Naive thymus-derived CD8-positive, alpha-beta T cell (primary cell): Measurements from ENCODE around the gene CISD3. TPM values are rescaled to one million over a fixed set of nuclear protein-coding genes. Genes with fewer than 3 reads are reported as not detected.

Source experiments
- ATAC-seq, 2 donors: fragments of 150-1000 bp; cut with Tn5 transposase in 1 of 2; sonication (Bioruptor Pico), chemical (Tn5 transposase) in 1 of 2; 1 replicate in 1 of 2; 2 replicates in 1 of 2; pipeline ENCODE4 v1.10.0; 2021; ENCODE audit warnings: mild to moderate bottlenecking in 2 of 2, moderate library complexity in 2 of 2
- POLR2A ChIA-PET: fragments of 350-600 bp; sonication (Branson Sonifier 250); formaldehyde crosslinking; loops from one replicate; lab custom pipeline; 2021; ENCODE audit warnings: antibody characterized with exemption; lab: Charles Lee
- DNase-seq, 10 donors: peaks; one replicate each; pipeline versions ENCODE4 v3.0.0 to v3.0.0-alpha.2; 2020 to 2022
- H3K27ac Mint-ChIP-seq, 10 donors: one replicate each; pipeline ENCODE4 v1.8.0; 2020 to 2022; ENCODE audit warnings: mild to moderate bottlenecking in 10 of 10, mixed read lengths in 10 of 10, moderate library complexity in 4 of 10, inconsistent platforms in 1 of 10
- H3K27me3 Mint-ChIP-seq, 5 donors: one replicate each; pipeline ENCODE4 v1.8.0; 2021 to 2022; ENCODE audit warnings: mixed read lengths in 5 of 5
- H3K36me3 Mint-ChIP-seq, 3 donors: one replicate each; pipeline ENCODE4 v1.8.0; 2020 to 2022; ENCODE audit warnings: mixed read lengths in 3 of 3, mild to moderate bottlenecking in 2 of 3, inconsistent platforms in 1 of 3
- H3K4me1 Mint-ChIP-seq, 4 donors: one replicate each; pipeline ENCODE4 v1.8.0; 2021 to 2022; ENCODE audit warnings: mixed read lengths in 4 of 4
- H3K4me3 Mint-ChIP-seq, 10 donors: one replicate each; pipeline ENCODE4 v1.8.0; 2020 to 2022; ENCODE audit warnings: mild to moderate bottlenecking in 10 of 10, mixed read lengths in 10 of 10, moderate library complexity in 6 of 10, inconsistent platforms in 1 of 10
- H3K9me3 Mint-ChIP-seq, 9 donors: one replicate each; pipeline ENCODE4 v1.8.0; 2020 to 2022; ENCODE audit warnings: mixed read lengths in 9 of 9, mild to moderate bottlenecking in 3 of 9, inconsistent platforms in 1 of 9, moderate library complexity in 1 of 9
- microRNA-seq: library from miRNA; unstranded; fragments of <30 nt; microRNA quantifications from one replicate; pipeline ENCODE4 v1.2.0, GENCODE V29; 2022; ENCODE audit warnings: borderline microRNAs expressed
- polyA plus RNA-seq, 3 donors: library from polyadenylated mRNA; unstranded; fragments of 300-500 nt; fragmentation: Illumina TruSeq; gene quantifications; one replicate each; pipeline ENCODE4 v1.2.3, GENCODE V29; 2021
- total RNA-seq, 8 experiments: library from RNA in 2 of 8; stranded (reverse) in 2 of 8; gene quantifications; one replicate each; pipeline ENCODE4 v1.2.3 and lab custom pipeline; 2021 to 2026

Gene CISD3
- total and polyA plus RNA-seq, 5 experiments from 2014 or later: 10.7 to 63.3 (median 40.5) TPM

DNA sequence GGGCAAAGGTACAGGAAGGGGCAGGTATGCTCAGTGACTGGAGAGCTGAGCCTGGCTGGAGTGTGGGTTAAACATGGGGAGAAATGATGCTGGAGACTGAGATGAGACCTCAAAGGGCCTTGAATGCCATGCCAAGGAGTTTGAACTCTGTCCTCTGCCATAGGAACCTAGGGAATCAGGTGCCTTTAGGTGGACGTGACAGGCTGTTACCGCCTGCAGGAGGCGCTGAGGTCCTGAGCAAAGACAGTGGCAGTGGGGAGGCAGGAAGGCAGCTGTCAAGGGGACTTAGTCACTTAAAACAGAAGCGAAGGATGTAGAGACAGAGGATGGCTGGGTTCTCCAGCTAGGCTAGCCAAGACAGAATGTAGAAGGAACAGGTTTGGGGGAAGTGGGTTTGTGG lies 31.5 kb downstream of the CISD3 start:
- peak in 2 of 10 donors; percentile 35 for DNase-seq
- ATAC-seq: peak; percentile 35 to 43
- Mint-ChIP-seq H3K4me1 (peaks cover 7 to 23% (median 13%) of the 10 kb centered on the region in 4 donors), H3K4me3 (no peak overlapping the region), H3K9me3 (no peaks in the 10 kb centered on the region), H3K27me3 (no peaks in the 10 kb centered on the region), H3K27ac (peak overlapping the region in 9 of 10 donors; percentile 14 to 89 (median 78)), H3K36me3 (peaks cover 0 to 93% (median 9%) of the 10 kb centered on the region in 3 donors)
- POLR2A ChIA-PET: interaction anchor here (1.0 kb wide), 1 partner anchor 37 kb away, joined by 3 read pairs; no protein-coding TSS in a partner anchor

DNA sequence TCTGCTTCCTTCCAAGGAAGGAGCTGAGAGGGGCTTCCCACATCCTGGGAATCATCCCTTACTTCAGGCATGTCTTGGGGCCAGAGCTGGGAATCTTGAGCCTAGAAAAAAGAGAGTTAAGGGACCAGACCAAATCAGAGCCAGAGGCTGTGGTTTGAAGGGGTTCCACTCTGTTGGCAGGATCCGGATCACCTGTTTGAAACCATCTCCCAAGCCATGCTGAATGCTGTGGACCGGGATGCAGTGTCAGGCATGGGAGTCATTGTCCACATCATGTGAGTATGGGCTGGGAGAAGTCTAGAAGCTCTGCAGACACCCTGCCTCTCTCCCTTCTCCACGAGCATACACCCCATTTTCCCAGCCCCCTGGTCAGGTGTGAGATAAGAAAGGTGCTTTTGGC lies 32.1 kb downstream of the CISD3 start:
- Mint-ChIP-seq H3K27ac (peak overlapping the region in 3 of 10 donors; percentile 31 to 84 (median 46)), H3K36me3 (peaks cover 0 to 93% (median 9%) of the 10 kb centered on the region in 3 donors), H3K4me1 (peaks cover 7 to 25% (median 13%) of the 10 kb centered on the region in 4 donors), H3K9me3 (no peaks in the 10 kb centered on the region), H3K4me3 (no peak overlapping the region), H3K27me3 (no peaks in the 10 kb centered on the region)
- ATAC-seq: no peak
- POLR2A ChIA-PET: interaction anchor here (1.5 kb wide), 1 partner anchor 10 kb away, joined by 4 read pairs; the partner anchor contains the start of gene PSMB3
- DNase-seq: no peak

DNA sequence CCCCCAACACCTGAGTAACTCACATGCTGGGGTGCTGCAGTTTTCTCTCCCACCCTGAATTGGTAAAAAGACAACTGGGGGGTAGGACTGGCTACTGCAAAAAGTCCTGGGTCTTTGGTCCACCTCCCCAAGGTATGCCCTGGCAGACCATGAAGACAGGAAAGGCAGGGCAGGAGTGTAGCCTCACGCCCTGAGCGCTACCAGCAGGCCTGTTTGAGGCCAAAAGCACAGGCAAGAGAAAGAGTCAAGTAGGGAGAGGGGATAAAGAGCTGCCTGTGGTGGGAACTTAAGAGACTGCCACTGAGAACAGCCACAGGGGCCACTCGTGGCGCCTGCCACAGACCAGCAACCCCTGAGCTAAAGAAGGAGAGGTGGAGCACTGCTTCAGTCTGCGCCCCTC lies 36.2 kb downstream of the CISD3 start:
- peaks cover 0 to 87% (median 2%) of the 10 kb centered on the region in 3 donors for H3K36me3 Mint-ChIP-seq
- H3K4me3 Mint-ChIP-seq: no peak overlapping the region
- peaks cover 1 to 21% (median 13%) of the 10 kb centered on the region in 4 donors for H3K4me1 Mint-ChIP-seq
- DNase-seq (no peak), ATAC-seq (no peak)
- H3K27me3 Mint-ChIP-seq: no peaks in the 10 kb centered on the region
- H3K9me3 Mint-ChIP-seq: no peaks in the 10 kb centered on the region
- peak overlapping the region in 5 of 10 donors; percentile 18 to 73 (median 58) for H3K27ac Mint-ChIP-seq
- POLR2A ChIA-PET: no interaction called here

DNA sequence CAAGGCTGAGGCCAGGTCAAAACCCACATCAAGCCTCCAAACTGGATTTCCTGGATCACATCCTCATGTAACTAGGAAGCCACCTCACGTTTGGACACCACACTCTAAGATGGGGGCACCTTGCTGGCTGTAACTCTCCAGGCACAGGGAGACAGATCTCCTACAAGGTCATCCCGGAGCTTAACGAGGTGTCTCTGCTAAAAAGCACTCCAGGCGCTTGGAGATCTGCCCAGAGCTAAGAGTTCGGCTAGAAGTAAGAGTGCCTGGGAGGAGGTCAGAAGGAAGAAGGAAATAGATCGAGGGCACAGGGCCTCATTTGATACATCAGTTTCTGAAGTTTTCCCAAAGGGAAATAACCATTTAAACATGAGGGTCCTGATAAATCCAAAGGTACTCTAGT lies 38.3 kb downstream of the CISD3 start:
- H3K27ac Mint-ChIP-seq: peak overlapping the region in 2 of 10 donors; percentile 11 to 55
- no peaks in the 10 kb centered on the region for H3K27me3 Mint-ChIP-seq
- ATAC-seq: no peak
- peaks cover 1 to 15% (median 8%) of the 10 kb centered on the region in 4 donors for H3K4me1 Mint-ChIP-seq
- no peaks in the 10 kb centered on the region for H3K9me3 Mint-ChIP-seq
- POLR2A ChIA-PET: no interaction called here
- DNase-seq: no peak
- H3K4me3 Mint-ChIP-seq: no peak overlapping the region
- peaks cover 0 to 89% (median 4%) of the 10 kb centered on the region in 3 donors for H3K36me3 Mint-ChIP-seq

DNA sequence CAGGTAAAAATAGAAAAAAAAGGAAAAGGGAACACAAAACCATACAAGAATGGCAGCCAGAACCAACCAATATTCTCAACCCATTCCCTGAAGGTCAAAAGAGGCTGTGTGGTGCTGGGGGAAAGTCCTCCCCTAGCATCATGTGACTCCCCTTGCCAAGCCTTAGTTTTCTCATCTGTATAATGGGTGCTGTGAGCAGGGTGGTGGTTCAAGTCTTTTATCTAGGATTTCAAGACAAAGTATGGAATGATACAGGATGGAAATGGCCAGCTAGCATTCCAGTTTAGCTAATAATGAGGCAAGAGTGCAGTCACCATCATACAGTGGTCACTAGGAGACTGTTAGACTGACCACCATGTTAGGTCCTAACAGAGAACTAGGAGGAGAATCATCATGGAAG lies 43.1 kb downstream of the CISD3 start:
- Mint-ChIP-seq H3K4me1 (peaks cover 0 to 7% (median 4%) of the 10 kb centered on the region in 4 donors), H3K27ac (peak overlapping the region in 1 of 10 donors; percentile 39), H3K4me3 (no peak overlapping the region), H3K9me3 (no peaks in the 10 kb centered on the region), H3K36me3 (peaks cover 0 to 82% (median 8%) of the 10 kb centered on the region in 3 donors), H3K27me3 (no peaks in the 10 kb centered on the region)
- DNase-seq (no peak), ATAC-seq (no peak)
- POLR2A ChIA-PET: no interaction called here

DNA sequence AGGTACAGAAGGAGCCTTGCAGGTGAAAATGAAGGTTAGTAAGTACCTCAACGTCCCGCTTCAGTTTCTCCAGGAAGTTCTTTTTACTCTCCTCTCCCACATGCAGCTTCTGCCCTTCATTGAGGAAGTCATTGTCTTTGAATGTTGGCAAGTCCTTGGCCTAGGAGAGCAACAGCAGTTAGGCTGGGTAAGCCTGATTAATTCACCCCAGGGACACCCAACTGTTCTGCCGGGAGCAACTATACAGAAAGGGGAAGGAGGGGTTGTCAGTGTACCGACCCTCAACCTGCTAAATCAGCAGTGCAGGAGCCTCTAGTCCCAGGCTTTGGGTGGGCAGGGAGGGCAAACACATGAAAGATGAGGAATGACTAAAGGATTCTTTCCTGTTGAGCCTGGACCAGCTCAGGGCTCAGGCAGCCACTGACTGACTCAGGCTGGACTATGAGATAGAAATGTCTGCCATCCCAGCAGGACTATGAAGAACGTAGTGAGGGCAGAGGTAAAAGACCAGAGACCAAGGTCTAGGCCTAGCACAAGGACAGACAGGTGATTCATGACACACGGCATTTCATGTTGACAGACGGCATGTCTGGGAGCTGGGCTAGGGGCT lies 47.6 kb downstream of the CISD3 start:
- peaks cover 0 to 88% (median 13%) of the 10 kb centered on the region in 3 donors for H3K36me3 Mint-ChIP-seq
- DNase-seq (no peak), ATAC-seq (no peak)
- H3K4me1 Mint-ChIP-seq: peaks cover 0 to 7% (median 4%) of the 10 kb centered on the region in 4 donors
- H3K4me3 Mint-ChIP-seq: no peak overlapping the region
- no peak overlapping the region for H3K27ac Mint-ChIP-seq
- H3K27me3 Mint-ChIP-seq: no peaks in the 10 kb centered on the region
- POLR2A ChIA-PET: no interaction called here
- no peaks in the 10 kb centered on the region for H3K9me3 Mint-ChIP-seq

DNA sequence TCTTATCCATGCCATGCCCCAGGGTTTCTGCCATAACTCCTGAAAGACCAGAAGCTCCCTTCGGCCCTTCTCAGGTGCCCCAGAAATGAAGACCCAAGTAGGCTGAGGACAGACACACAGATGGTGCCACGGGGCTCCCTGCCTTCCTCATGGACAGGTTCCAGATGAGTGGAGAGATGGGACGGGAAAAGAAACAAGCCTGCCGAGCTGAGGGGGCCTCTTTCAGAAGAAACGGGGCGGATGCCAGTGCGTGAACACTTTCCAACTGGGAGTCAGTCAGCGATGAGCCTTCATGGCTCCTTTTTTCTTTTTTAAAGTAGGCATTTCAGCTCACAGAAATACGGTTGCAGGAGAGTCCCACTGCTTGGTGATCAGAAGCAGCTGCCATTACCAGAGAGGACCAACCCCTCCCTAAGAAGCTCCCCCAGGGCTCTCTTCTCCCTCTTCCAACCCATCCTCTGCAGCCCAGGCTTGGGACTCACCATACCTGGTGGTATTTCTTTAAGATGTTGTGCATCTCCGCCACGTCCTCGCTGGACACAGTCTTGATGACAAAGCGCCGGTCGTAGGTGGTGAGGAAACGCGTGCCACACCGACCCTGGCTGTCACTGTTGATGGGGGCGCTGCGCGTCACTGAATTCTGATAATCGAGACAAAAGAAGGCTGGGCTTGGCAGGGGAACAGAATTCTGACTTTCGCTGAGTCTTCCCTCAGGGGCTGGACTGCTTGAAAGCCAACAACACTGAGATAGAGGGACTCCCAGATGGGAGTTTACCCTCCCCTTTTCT lies 50.0 kb downstream of the CISD3 start:
- peak overlapping the region in 3 of 10 donors; percentile 19 to 31 (median 28) for H3K27ac Mint-ChIP-seq
- H3K9me3 Mint-ChIP-seq: no peaks in the 10 kb centered on the region
- POLR2A ChIA-PET: no interaction called here

DNA sequence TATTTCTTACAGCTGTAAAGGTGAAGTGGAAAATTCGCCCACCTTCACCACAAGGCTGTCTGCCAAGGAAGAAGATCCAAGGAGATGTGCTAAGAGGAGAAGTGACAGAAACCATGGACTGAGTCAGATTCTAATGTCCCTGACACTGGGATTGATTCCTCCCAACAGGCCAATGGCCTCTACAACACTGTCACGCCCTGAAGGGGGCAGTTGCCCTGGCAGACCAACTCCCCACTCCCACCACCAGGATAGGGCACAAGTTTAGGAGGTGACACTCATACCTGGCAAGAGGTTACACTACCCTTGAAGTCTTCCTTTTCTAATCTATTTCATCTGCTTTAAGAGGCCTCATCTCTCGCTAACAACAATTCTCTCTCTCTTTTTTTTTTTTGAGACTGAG lies 53.1 kb downstream of the CISD3 start:
- ATAC-seq: no peak
- Mint-ChIP-seq H3K27me3 (no peaks in the 10 kb centered on the region), H3K4me1 (peaks cover 0 to 12% (median 4%) of the 10 kb centered on the region in 4 donors), H3K27ac (peak overlapping the region in 2 of 10 donors; percentile 60 to 65), H3K9me3 (no peaks in the 10 kb centered on the region), H3K4me3 (no peak overlapping the region), H3K36me3 (peaks cover 0 to 82% (median 10%) of the 10 kb centered on the region in 3 donors)
- POLR2A ChIA-PET: interaction anchor here (0.7 kb wide), 1 partner anchor 206 kb away, joined by 4 read pairs; no protein-coding TSS in a partner anchor
- DNase-seq: no peak

More for the DNA sequence above, 50.0 kb downstream of the CISD3 start:
- ATAC-seq (no peak), DNase-seq (no peak)
- Mint-ChIP-seq H3K4me3 (no peak overlapping the region), H3K4me1 (peaks cover 0 to 8% (median 4%) of the 10 kb centered on the region in 4 donors), H3K27me3 (no peaks in the 10 kb centered on the region), H3K36me3 (peaks cover 0 to 87% (median 11%) of the 10 kb centered on the region in 3 donors)

Small RNA genes within 50 kb of the gene (microRNA-seq; reads per million reads assigned to microRNA genes)
- gene MIR4726: not detected
- gene MIR4734: not detected

Other genes starting within 250 kb of the CISD3 start
- gene SRCIN1, start 124.4 kb upstream of the CISD3 start, total RNA-seq: under 1 TPM; 0.16 to 0.60 TPM
- not detected for gene SRCIN1, start 124.4 kb upstream of the CISD3 start, polyA plus RNA-seq
- gene EPOP, start 55.4 kb upstream of the CISD3 start, total RNA-seq: 1 to 10 TPM; 1.2 TPM
- under 1 TPM in 2 of 3 donors, not detected in 1; 0.04 to 0.10 TPM for gene EPOP, start 55.4 kb upstream of the CISD3 start, polyA plus RNA-seq
- gene MLLT6, start 25.1 kb upstream of the CISD3 start, total RNA-seq: 100 to 1,000 TPM; 481 to 489 TPM
- 10 to 100 TPM in 1 of 3 donors, 1 to 10 TPM in 2; 5.5 to 11.9 (median 8.3) TPM for gene MLLT6, start 25.1 kb upstream of the CISD3 start, polyA plus RNA-seq
- gene PCGF2, start 18.0 kb downstream of the CISD3 start, total RNA-seq: not detected
- under 1 TPM in 1 of 3 donors, not detected in 2; 0.08 TPM for gene PCGF2, start 18.0 kb downstream of the CISD3 start, polyA plus RNA-seq
- gene PSMB3, start 22.4 kb downstream of the CISD3 start, total RNA-seq: 10 to 100 TPM; 94.1 to 96.4 TPM
- 100 to 1,000 TPM; 338 to 361 (median 349) TPM for gene PSMB3, start 22.4 kb downstream of the CISD3 start, polyA plus RNA-seq
- gene PIP4K2B, start 69.2 kb downstream of the CISD3 start, total RNA-seq: 10 to 100 TPM; 58.2 to 64.2 TPM
- 10 to 100 TPM; 11.8 to 17.8 (median 16.5) TPM for gene PIP4K2B, start 69.2 kb downstream of the CISD3 start, polyA plus RNA-seq
- gene CWC25, start 95.0 kb downstream of the CISD3 start, total RNA-seq: 10 to 100 TPM; 36.1 to 41.3 TPM
- 1 to 10 TPM; 6.3 to 7.4 (median 6.4) TPM for gene CWC25, start 95.0 kb downstream of the CISD3 start, polyA plus RNA-seq
- gene RPL23, start 123.4 kb downstream of the CISD3 start, total RNA-seq: 1,000 to 10,000 TPM; 1,755 to 1,793 TPM
- 1,000 to 10,000 TPM; 1,506 to 1,897 (median 1,688) TPM for gene RPL23, start 123.4 kb downstream of the CISD3 start, polyA plus RNA-seq
- gene LASP1, start 139.7 kb downstream of the CISD3 start, total RNA-seq: 100 to 1,000 TPM; 103 to 107 TPM
- 10 to 100 TPM; 50.1 to 53.1 (median 52.0) TPM for gene LASP1, start 139.7 kb downstream of the CISD3 start, polyA plus RNA-seq
- gene FBXO47, start 237.1 kb downstream of the CISD3 start, total RNA-seq: under 1 TPM in 1 of 2 experiments, not detected in 1; 0.22 TPM
- gene FBXO47, start 237.1 kb downstream of the CISD3 start, polyA plus RNA-seq: not detected